ENCODE measurements around the gene PRKACA. TPM values are rescaled to one million over a fixed set of nuclear protein-coding genes. Genes with fewer than 3 reads are reported as not detected.

The PRKACA gene
- polyA plus RNA-seq, 2 of the 4 experiments (the other 2 are of a cell fraction): 10.0 to 40.9 TPM

DNA sequence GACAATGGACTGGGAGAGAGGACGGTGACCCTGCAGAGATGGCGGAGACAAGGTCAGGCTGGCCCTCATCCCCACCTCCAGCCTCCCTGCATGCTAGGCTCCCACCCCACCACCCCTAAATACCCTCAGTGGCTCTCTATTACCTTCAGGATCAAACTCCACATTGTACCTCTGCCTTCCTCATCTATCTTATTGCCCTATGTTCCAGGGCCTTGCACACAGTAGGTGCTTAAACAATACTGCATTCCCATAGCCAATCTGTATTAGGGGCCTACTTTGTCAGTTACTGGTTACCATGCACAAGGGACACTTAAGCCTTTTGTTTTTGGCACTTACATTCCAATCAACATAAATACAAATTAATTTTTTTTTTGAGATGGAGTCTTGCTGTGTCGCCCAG, 62.2 kb downstream of the PRKACA start:
- H3K4me3 ChIP-seq: no peak overlapping the region
- ChIA-PET POLR2A (no interaction called here), CTCF (interaction anchor here (1.5 to 8.8 kb wide), 3 partner anchors 10 to 16 kb away, joined by 5 to 93 read pairs (median 5); partner anchors contain the start of gene MISP3)
- TF ChIP-seq ZC3H11A (IDR thresholded peaks at IDR 0.05) (no peak), GATA3 (IDR thresholded peaks at IDR 0.05; ENCODE audit: borderline replicate concordance) (no peak), FOSL2 (IDR thresholded peaks at IDR 0.05) (no peak), FOSL2 (CRISPR knock-in tag; IDR thresholded peaks at IDR 0.05) (no peak), KDM5A (IDR thresholded peaks at IDR 0.05) (no peak), RARB (CRISPR knock-in tag; IDR thresholded peaks at IDR 0.05) (no peak), FOSB (CRISPR knock-in tag; IDR thresholded peaks at IDR 0.05) (no peak), ZNF302 (CRISPR knock-in tag; IDR thresholded peaks at IDR 0.05) (no peak)
- TF ChIP-seq, protein P1, sequence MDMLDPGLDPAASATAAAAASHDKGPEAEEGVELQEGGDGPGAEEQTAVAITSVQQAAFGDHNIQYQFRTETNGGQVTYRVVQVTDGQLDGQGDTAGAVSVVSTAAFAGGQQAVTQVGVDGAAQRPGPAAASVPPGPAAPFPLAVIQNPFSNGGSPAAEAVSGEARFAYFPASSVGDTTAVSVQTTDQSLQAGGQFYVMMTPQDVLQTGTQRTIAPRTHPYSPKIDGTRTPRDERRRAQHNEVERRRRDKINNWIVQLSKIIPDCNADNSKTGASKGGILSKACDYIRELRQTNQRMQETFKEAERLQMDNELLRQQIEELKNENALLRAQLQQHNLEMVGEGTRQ (IDR thresholded peaks at IDR 0.05): no peak
- no peak for FAIRE-seq
- no peak for DNase-seq (ENCODE audit: low read depth in 1 of 2, low spot score in 1 of 2)
- WGBS (ENCODE audit: missing lambda C conversion rate): 81% methylated on average over 3 of the region's 3 CpGs
- H3K9me3 ChIP-seq: no peaks in the 10 kb centered on the region
- H3K4me1 ChIP-seq: peaks cover 10% of the 10 kb centered on the region
- no peak for ATAC-seq
- no peak overlapping the region for H3K27ac ChIP-seq
- no peak overlapping the region for H3K4me2 ChIP-seq

DNA sequence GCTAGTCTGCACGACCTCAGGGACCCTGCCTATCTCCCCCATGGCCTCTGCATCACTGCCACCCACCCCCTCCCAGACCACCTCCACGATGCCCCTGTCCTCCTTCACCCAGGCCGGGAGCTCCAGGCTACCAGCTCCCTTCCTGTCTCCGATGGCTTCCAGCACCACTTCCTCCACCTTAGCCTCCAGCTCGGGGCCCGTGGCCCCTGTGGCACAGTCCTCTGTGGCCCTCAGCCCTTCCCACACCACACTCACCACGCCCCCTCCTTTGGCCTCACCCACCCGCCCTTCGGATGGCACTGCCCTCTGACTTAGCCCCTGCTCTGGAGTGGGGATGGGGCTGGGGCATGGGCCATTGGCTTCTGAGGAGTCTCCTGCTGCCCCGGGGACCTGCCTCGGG, 62.8 kb downstream of the PRKACA start:
- DNase-seq (ENCODE audit: low read depth in 1 of 2, low spot score in 1 of 2) (no peak), FAIRE-seq (no peak), ATAC-seq (no peak)
- H3K4me1 ChIP-seq: peaks cover 10% of the 10 kb centered on the region
- no peak overlapping the region for H3K4me2 ChIP-seq
- ChIA-PET CTCF (interaction anchor here (1.1 to 1.4 kb wide), 3 partner anchors 12 to 102 kb away, joined by 3 to 6 read pairs (median 4); partner anchors contain the start of gene ASF1B), POLR2A (interaction anchor here (0.6 kb wide), 1 partner anchor 9 kb away, joined by 3 read pairs; no protein-coding TSS in a partner anchor)
- 43% methylated on average over 5 of the region's 11 CpGs for WGBS (ENCODE audit: missing lambda C conversion rate)
- no peak overlapping the region for H3K27ac ChIP-seq
- H3K4me3 ChIP-seq: no peak overlapping the region
- no peaks in the 10 kb centered on the region for H3K9me3 ChIP-seq
- no peak for TF ChIP-seq RARB (CRISPR knock-in tag; IDR thresholded peaks at IDR 0.05)
- TF ChIP-seq, protein P2, sequence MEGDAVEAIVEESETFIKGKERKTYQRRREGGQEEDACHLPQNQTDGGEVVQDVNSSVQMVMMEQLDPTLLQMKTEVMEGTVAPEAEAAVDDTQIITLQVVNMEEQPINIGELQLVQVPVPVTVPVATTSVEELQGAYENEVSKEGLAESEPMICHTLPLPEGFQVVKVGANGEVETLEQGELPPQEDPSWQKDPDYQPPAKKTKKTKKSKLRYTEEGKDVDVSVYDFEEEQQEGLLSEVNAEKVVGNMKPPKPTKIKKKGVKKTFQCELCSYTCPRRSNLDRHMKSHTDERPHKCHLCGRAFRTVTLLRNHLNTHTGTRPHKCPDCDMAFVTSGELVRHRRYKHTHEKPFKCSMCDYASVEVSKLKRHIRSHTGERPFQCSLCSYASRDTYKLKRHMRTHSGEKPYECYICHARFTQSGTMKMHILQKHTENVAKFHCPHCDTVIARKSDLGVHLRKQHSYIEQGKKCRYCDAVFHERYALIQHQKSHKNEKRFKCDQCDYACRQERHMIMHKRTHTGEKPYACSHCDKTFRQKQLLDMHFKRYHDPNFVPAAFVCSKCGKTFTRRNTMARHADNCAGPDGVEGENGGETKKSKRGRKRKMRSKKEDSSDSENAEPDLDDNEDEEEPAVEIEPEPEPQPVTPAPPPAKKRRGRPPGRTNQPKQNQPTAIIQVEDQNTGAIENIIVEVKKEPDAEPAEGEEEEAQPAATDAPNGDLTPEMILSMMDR (IDR thresholded peaks at IDR 0.05): no peak
- TF ChIP-seq PHF8 (IDR thresholded peaks at IDR 0.05; ENCODE audit: borderline replicate concordance, low read depth): no peak
- TF ChIP-seq, protein P3, sequence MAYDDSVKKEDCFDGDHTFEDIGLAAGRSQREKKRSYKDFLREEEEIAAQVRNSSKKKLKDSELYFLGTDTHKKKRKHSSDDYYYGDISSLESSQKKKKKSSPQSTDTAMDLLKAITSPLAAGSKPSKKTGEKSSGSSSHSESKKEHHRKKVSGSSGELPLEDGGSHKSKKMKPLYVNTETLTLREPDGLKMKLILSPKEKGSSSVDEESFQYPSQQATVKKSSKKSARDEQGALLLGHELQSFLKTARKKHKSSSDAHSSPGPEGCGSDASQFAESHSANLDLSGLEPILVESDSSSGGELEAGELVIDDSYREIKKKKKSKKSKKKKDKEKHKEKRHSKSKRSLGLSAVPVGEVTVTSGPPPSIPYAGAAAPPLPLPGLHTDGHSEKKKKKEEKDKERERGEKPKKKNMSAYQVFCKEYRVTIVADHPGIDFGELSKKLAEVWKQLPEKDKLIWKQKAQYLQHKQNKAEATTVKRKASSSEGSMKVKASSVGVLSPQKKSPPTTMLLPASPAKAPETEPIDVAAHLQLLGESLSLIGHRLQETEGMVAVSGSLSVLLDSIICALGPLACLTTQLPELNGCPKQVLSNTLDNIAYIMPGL (CRISPR knock-in tag; IDR thresholded peaks at IDR 0.05; ENCODE audit: borderline replicate concordance): no peak
- TF ChIP-seq EP300 (IDR thresholded peaks at IDR 0.05): no peak
- no peak for TF ChIP-seq SREBF2 (IDR thresholded peaks at IDR 0.05)
- no peak for TF ChIP-seq FOXS1 (CRISPR knock-in tag; IDR thresholded peaks at IDR 0.05)
- no peak for TF ChIP-seq SMC3 (IDR thresholded peaks at IDR 0.05)
- TF ChIP-seq BHLHE40 (IDR thresholded peaks at IDR 0.05; ENCODE audit: low read depth, low read length): no peak
- TF ChIP-seq JUNB (IDR thresholded peaks at IDR 0.05): no peak
- no peak for TF ChIP-seq POLR2AphosphoS2 (conservative IDR thresholded peaks at IDR 0.05; ENCODE audit: low read length)
- no peak for TF ChIP-seq HOXB5 (CRISPR knock-in tag; IDR thresholded peaks at IDR 0.05)
- TF ChIP-seq KDM1A (IDR thresholded peaks at IDR 0.05; ENCODE audit: low read depth): no peak
- TF ChIP-seq CBX2 (IDR thresholded peaks at IDR 0.05; ENCODE audit: borderline replicate concordance, low read depth): no peak
- TF ChIP-seq RNF2 (IDR thresholded peaks at IDR 0.05; ENCODE audit: borderline replicate concordance, low read depth): no peak
- TF ChIP-seq HOXA7 (CRISPR knock-in tag; IDR thresholded peaks at IDR 0.05): no peak
- TF ChIP-seq RCOR1 (IDR thresholded peaks at IDR 0.05; ENCODE audit: low read depth, low read length): no peak

Measured in A549 (cell line).